HCT116 (cell line): Measurements from ENCODE around the gene ASS1. TPM values are rescaled to one million over a fixed set of nuclear protein-coding genes. Genes with fewer than 3 reads are reported as not detected.
A peak's percentile ranks its signal among the peaks of the same experiment; 100 is the strongest.

ENCODE experiments used
- ATAC-seq: fragments of 200-7000 bp; cut with Tn5 transposase; 2 replicates; pipeline ENCODE4 v1.9.1; 2020; ENCODE audit warnings: mild to moderate bottlenecking, moderate library complexity
- BruUV-seq: library from RNA; stranded (reverse); fragments of 400-500 nt; replicated peaks from 2 replicates; lab custom pipeline; 2021; lab: Mats Ljungman, UMichigan
- CTCF ChIA-PET: fragments of 300-600 bp; sonication (Branson Sonifier 250); formaldehyde crosslinking; loops from one replicate; lab custom pipeline; 2021; ENCODE audit warnings: antibody characterized with exemption; lab: Charles Lee
- POLR2A ChIA-PET: fragments of 300-600, 350-600 bp; sonication (Branson Sonifier 250); formaldehyde crosslinking; loops from one replicate; lab custom pipeline; 2021; ENCODE audit warnings: antibody characterized with exemption; lab: Charles Lee
- RAD21 ChIA-PET, 2 experiments: fragments of 300-600 bp; sonication (Branson Sonifier 250); formaldehyde crosslinking; loops; one replicate each; lab custom pipeline; 2023; ENCODE audit warnings: low total read pairs in 2 of 2; ENCODE audit not compliant: uncharacterized antibody in 2 of 2, unreplicated experiment in 2 of 2, low non-redundant PET in 1 of 2; lab: Charles Lee
- DNase-seq: peaks from one replicate; pipeline ENCODE4 v3.0.0-alpha.2; 2010; ENCODE audit warnings: low read depth, low spot score
- H2AFZ ChIP-seq: fragments of 200-600 bp; shearing (Covaris generic), sonication (generic); 2 replicates; pipeline ENCODE4 v1.6.1; 2017; ENCODE audit warnings: low read depth, mixed run types, mixed read lengths, antibody characterized with exemption, low read length; ENCODE audit not compliant: poor library complexity, severe bottlenecking
- H3K27ac ChIP-seq: 2 replicates; pipeline ENCODE4 v1.5.1; 2012; ENCODE audit warnings: low read depth, low read length
- H3K27me3 ChIP-seq: fragments of 200-600 bp; sonication (generic); 2 replicates; pipeline ENCODE4 v1.6.1; 2016; ENCODE audit warnings: mixed run types, low read length, mixed read lengths; ENCODE audit not compliant: insufficient read depth
- H3K36me3 ChIP-seq, 2 experiments: fragments of 200-500 bp in 1 of 2; fragments of 200-600 bp in 1 of 2; sonication (Bioruptor generic) in 1 of 2; sonication (generic) in 1 of 2; 2 replicates each; pipeline versions ENCODE4 v1.5.1 to v1.6.1; 2014 to 2016; ENCODE audit warnings: low read length in 2 of 2, inconsistent platforms in 1 of 2, mixed read lengths in 1 of 2, mixed run types in 1 of 2; ENCODE audit not compliant: insufficient read depth in 2 of 2, control insufficient read depth in 1 of 2
- H3K4me1 ChIP-seq, 2 experiments: fragments of 200-600 bp in 1 of 2; sonication (generic) in 1 of 2; 2 replicates each; pipeline versions ENCODE4 v1.5.1 to v1.6.1; 2012 to 2017; ENCODE audit warnings: low read length in 2 of 2, inconsistent platforms in 1 of 2, mild to moderate bottlenecking in 1 of 2, mixed read lengths in 1 of 2, mixed run types in 1 of 2, moderate library complexity in 1 of 2; ENCODE audit not compliant: insufficient read depth in 2 of 2, control insufficient read depth in 1 of 2
- H3K4me2 ChIP-seq: fragments of 200-600 bp; sonication (generic); 2 replicates; pipeline ENCODE4 v1.6.1; 2017; ENCODE audit warnings: mixed run types, low read length, mixed read lengths
- H3K4me3 ChIP-seq, 2 experiments: fragments of 200-600 bp in 1 of 2; sonication (generic) in 1 of 2; replicated peaks in 1 of 2; 2 replicates each; pipeline ENCODE4 v1.5.1; 2011 to 2016; ENCODE audit warnings: low read length in 2 of 2, control low read depth in 1 of 2, low read depth in 1 of 2, mild to moderate bottlenecking in 1 of 2, mixed read lengths in 1 of 2, mixed run types in 1 of 2
- H3K79me2 ChIP-seq: fragments of 200-600 bp; sonication (generic); 2 replicates; pipeline ENCODE4 v1.6.1; 2017; ENCODE audit warnings: mild to moderate bottlenecking, mixed run types, low read length, moderate library complexity, mixed read lengths; ENCODE audit not compliant: insufficient read depth
- H3K9ac ChIP-seq: fragments of 200-600 bp; sonication (generic); 2 replicates; pipeline ENCODE4 v1.6.1; 2016; ENCODE audit warnings: low read length, mixed read lengths
- H3K9me2 ChIP-seq: fragments of 200-600 bp; sonication (generic), shearing (Covaris generic); 2 replicates; pipeline ENCODE4 v1.6.1; 2017; ENCODE audit warnings: mixed run types, mild to moderate bottlenecking, moderate library complexity; ENCODE audit not compliant: insufficient read depth
- H3K9me3 ChIP-seq, 2 experiments: fragments of 200-500 bp in 1 of 2; fragments of 200-600 bp in 1 of 2; sonication (Bioruptor generic) in 1 of 2; sonication (generic) in 1 of 2; 2 replicates each; pipeline ENCODE4 v1.6.1; 2014 to 2017; ENCODE audit warnings: low read length in 2 of 2, mixed read lengths in 2 of 2, inconsistent platforms in 1 of 2, low read depth in 1 of 2, mild to moderate bottlenecking in 1 of 2, mixed run types in 1 of 2, moderate library complexity in 1 of 2; ENCODE audit not compliant: control insufficient read depth in 1 of 2, insufficient read depth in 1 of 2
- H4K20me1 ChIP-seq: fragments of 200-600 bp; sonication (generic), shearing (Covaris generic); 2 replicates; pipeline ENCODE4 v1.6.1; 2017; ENCODE audit warnings: mixed run types, mild to moderate bottlenecking, moderate library complexity; ENCODE audit not compliant: insufficient read depth
- CBX3 ChIP-seq: IDR thresholded peaks from 2 replicates; pipeline ENCODE4 v1.6.1; 2012; ENCODE audit warnings: low read depth
- ELF1 ChIP-seq: IDR thresholded peaks from 2 replicates; pipeline ENCODE4 v1.6.1; 2012; ENCODE audit warnings: low read depth, borderline replicate concordance
- SP1 ChIP-seq: IDR thresholded peaks from 2 replicates; pipeline ENCODE4 v1.6.1; 2012; ENCODE audit warnings: low read depth
- ZNF274 ChIP-seq: fragments of 200-500 bp; sonication (Bioruptor generic); IDR thresholded peaks from 2 replicates; pipeline ENCODE4 v1.6.1; 2014; ENCODE audit warnings: mild to moderate bottlenecking, low read depth, low read length, inconsistent platforms
- intact Hi-C: fragments of 100-400 bp; cut with micrococcal nuclease; formaldehyde crosslinking; loops from 2 replicates; pipeline ENCODE4 v1.10.0; 2022
- total RNA-seq: library from RNA; stranded (reverse); gene quantifications from one replicate; pipeline ENCODE4 v1.2.1, GENCODE V29; 2021; ENCODE audit not compliant: unreplicated experiment
- TF ChIP-seq, protein P1 (sequence below): IDR thresholded peaks from 2 replicates; pipeline ENCODE4 v1.6.1; 2012; ENCODE audit warnings: low read depth

Gene ASS1
- total RNA-seq, 1 experiment from 2014 or later = 92.6 TPM

DNA sequence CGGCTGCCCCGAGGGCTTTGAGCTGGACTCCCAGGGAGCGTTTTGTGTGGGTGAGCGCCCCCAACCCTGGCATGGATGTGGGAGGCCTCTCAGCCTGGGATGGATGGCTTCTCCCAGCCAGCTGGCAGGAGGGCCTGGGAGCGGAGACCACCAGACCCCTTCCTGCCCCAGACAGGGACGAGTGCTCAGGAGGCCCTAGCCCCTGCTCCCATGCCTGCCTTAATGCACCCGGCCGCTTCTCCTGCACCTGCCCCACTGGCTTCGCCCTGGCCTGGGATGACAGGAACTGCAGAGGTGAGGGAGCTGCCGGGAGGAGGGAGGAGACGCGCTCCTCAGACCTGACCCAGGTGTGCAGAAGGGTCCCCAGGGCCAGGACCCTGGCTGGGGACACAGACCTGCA is 17.4 kb upstream of the ASS1 start:
- RAD21 ChIA-PET = interaction anchor here (0.5 to 0.6 kb wide), 2 partner anchors 33 to 46 kb away, joined by 3 to 6 read pairs; no protein-coding TSS in a partner anchor
- CTCF ChIA-PET = no interaction called here
- no peaks in the 10 kb centered on the region for H3K79me2 ChIP-seq

More for the DNA sequence above, 17.4 kb upstream of the ASS1 start:
- Histone ChIP-seq H4K20me1 (no peaks in the 10 kb centered on the region), H3K4me2 (peak overlapping the region; percentile 54), H2AFZ (peak overlapping the region; percentile 41), H3K9me3 (no peaks in the 10 kb centered on the region), H3K9ac (0 out of 2 replicates have a peak overlapping the region, but pooled peaks have one; percentile 16), H3K36me3 (no peaks in the 10 kb centered on the region), H3K4me3 (no peak overlapping the region), H3K27me3 (no peaks in the 10 kb centered on the region), H3K27ac (peak overlapping the region; percentile 13; the same call in 1 of the 2 replicates), H3K4me1 (peaks cover 13 to 19% of the 10 kb centered on the region in 2 experiments), H3K9me2 (no peaks in the 10 kb centered on the region)
- TF ChIP-seq CBX3 (no peak), ELF1 (no peak), SP1 (no peak), ZNF274 (no peak)
- TF ChIP-seq, protein P1, sequence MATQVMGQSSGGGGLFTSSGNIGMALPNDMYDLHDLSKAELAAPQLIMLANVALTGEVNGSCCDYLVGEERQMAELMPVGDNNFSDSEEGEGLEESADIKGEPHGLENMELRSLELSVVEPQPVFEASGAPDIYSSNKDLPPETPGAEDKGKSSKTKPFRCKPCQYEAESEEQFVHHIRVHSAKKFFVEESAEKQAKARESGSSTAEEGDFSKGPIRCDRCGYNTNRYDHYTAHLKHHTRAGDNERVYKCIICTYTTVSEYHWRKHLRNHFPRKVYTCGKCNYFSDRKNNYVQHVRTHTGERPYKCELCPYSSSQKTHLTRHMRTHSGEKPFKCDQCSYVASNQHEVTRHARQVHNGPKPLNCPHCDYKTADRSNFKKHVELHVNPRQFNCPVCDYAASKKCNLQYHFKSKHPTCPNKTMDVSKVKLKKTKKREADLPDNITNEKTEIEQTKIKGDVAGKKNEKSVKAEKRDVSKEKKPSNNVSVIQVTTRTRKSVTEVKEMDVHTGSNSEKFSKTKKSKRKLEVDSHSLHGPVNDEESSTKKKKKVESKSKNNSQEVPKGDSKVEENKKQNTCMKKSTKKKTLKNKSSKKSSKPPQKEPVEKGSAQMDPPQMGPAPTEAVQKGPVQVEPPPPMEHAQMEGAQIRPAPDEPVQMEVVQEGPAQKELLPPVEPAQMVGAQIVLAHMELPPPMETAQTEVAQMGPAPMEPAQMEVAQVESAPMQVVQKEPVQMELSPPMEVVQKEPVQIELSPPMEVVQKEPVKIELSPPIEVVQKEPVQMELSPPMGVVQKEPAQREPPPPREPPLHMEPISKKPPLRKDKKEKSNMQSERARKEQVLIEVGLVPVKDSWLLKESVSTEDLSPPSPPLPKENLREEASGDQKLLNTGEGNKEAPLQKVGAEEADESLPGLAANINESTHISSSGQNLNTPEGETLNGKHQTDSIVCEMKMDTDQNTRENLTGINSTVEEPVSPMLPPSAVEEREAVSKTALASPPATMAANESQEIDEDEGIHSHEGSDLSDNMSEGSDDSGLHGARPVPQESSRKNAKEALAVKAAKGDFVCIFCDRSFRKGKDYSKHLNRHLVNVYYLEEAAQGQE = no peak
- BruUV-seq = no TSS peak
- DNase-seq (no peak), ATAC-seq (no peak)
- POLR2A ChIA-PET = interaction anchor here (0.6 to 1.0 kb wide), 2 partner anchors 21 to 77 kb away, joined by 3 to 7 read pairs; no protein-coding TSS in a partner anchor
- intact Hi-C loops = no loop called here
